ENCODE measurements around the gene ARHGEF17.
"Not testable (repeated sequence)": the region's sequence is repeated elsewhere in the genome, so short reads cannot be mapped to it uniquely, and the experiment has no call there.

Gene ARHGEF17

DNA sequence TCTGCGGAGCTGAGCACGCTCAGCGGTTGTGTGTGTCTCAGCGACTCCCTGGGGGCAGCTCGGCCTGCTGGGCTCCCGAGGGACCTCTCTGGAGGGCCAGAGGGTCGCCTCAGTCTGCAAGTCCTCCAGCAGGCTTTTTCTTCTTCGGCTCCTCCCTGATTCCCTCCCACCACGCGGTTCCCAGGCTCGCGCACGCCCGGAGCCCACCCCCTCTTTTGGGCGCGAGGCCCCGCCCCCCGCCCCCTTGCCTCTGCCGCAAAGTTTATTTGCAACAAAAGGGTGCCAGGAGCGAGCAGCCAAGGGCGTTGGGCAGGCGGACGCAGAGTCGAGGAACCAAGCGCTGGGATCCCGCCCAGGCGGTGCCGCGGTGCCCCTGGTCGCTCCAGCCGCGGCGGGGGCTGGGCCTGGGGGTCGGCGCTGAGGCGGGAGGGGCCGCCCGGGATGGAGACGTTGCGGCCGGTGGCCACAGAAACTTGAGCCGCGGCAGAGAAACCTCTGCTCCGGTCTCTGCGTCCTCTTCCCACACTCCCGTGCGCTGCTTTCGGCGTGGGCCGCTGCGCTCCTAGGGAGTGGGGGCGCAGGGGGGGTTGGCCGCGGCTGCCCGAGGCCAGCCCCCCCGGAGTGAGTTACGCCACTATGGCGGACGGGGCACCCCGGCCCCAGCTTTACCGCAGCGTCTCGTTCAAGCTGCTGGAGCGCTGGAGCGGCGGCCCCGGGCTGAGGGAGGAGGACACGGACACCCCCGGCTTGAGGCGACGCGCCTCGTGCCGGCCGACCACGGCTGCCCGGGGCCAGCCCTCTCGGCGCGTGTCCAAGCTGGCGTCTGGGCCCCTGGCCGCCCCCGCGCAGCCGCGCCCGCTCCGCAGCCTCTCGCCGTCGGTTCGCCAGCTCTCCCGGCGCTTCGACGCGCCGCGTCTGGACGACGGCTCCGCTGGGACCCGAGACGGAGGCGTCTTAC, at the start of gene ARHGEF17:
TSS of gene ARHGEF17 (plus strand) at position 274 of the 958 bp plus-strand sequence. CDS start at position 637, 363 bp downstream.
- peak; percentile 67 for DNase-seq

- no peak for DNase-seq
Observed at GRCh38 chr11:73259406-73260126, 48.5 kb upstream of the ARHGEF17 start.

DNA sequence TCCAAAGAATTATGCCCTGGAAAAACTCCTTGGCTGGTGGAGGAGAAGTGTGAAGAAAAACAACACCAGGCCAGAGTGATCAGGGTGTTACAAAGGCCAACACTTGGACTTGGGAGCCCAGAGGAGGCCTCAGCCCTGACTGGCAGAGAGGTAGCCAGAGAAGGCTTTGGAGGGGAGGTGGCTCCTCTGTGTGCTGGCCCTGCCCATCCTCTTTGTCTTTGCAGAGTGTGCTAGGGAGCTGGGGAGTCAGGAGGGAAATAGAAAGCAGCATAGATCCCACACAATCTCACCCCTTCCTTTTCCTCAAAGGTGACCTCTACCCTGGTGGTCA, 48.0 kb upstream of the ARHGEF17 start:
- no peak for DNase-seq

DNA sequence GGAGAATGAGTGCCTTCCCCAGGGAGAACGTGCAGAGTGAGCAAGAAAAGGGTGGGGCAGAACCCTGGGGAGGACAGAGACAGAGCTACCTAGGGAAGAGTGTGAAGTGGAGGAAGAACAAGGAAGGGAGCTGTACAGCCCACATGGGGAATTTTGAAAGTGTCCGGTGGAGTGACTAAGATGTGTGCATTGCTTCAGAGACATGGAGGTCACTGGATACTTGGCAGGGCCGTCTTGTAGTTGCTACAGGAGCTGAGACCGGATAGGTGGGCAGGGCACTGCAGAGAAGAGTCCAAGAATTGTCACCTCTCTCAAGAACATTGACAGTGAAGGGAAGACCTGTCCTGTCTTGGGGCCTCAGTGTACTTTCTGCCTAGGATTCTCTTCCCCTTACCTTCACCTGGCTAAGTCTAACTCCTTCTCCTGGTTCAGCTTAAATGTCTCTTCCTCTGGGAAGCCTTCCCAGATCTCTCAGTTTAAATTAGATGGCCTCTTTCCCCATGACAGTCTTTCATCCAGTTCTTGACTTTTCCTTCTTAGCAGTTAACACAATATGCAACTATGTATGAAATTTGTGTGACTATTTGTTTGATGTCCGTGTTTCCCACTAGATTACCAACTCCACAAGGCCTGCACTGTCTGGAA, 45.1 kb upstream of the ARHGEF17 start:
- no peak for DNase-seq

- DNase-seq: no peak
Observed at GRCh38 chr11:73263640-73264039, 44.4 kb upstream of the ARHGEF17 start.

GRCh38 chr11:73265278-73265810, 42.7 kb upstream of the ARHGEF17 start:
- no peak for DNase-seq

- no peak for DNase-seq
Observed at GRCh38 chr11:73265853-73266645, 42.0 kb upstream of the ARHGEF17 start.

DNA sequence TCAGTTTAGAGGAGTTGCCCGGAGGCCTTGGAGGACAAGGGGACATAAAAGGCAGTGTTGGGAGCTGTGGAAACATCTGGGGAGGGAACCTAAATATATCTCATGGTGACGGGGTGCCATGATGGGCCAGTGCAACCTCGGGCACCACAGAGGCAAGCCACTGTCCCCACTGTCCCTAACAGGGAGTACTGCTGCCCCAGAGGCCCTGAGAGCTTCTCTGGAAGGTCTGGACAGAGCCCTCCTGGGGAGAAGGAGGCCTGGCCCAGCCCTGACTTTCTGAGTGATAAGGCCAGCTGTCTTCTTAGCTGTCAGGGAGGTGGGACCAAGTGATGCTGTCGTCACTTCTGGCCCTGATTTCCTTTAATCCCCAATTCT, 41.4 kb upstream of the ARHGEF17 start:
- DNase-seq: no peak

DNA sequence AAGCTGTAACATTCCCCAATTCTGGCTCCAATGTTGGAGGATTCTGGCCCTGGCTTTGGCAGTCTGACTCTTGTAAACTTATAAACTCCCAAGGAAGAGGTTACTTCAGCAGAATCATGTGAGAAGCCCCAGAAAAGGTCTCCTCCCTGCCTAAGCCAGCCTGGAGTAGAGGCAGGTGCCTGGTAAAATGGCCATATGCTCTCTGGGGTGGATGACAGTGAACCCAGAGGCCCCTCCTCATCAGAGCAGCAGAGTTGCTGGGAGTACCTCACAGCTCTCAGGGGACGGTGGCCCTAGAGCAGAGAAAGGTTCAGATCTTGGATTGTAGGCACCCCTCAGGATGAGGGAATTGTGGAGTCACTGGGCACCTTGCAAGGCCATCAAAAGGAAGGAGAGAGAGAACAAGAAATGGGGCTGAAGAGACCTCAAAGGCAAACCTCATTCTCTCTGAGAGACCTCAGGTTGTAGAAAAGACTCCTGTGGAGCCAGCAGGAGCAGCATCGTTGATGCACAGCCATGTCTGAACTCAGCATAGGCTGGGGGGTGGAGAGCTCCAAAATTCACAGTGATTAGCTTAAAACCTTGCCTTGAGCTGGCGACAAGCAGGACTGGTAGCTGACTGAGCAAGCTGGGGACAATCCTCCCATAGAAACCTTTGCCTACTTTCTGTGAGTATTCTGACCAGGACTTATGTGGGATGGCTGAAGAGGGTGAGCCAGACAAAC, 40.8 kb upstream of the ARHGEF17 start:
- no peak for DNase-seq

DNA sequence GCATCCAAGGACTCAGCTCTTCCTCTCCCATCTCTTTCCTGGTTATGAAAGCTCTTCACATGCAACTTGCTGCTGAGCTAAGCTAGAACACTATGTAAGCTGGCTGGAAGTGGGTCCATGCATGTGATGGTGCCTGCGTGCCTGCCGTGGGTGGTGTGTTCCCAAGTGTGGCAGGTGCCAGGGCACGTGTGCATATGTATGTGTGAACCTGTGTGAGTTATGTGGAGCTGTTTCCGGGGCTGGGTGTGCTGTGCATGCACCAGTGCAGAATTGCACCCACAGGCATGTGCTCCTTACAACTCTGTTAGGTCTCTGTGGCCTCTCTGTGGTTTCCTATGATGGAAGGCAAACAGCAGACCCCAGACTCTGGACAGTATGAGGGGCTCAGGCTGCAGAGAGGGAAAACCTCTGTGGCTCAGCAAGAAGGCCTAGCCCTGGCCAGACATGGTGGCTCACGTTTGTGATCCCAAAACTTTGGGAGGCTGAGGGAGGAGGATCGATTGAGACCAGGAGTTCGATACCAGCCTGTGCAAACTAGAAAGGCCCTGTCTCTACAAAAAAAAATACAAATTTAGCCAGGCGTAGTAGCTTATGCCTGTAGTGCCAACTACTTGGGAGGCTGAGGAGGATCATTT, 40.1 kb upstream of the ARHGEF17 start:
- no peak for DNase-seq

DNA sequence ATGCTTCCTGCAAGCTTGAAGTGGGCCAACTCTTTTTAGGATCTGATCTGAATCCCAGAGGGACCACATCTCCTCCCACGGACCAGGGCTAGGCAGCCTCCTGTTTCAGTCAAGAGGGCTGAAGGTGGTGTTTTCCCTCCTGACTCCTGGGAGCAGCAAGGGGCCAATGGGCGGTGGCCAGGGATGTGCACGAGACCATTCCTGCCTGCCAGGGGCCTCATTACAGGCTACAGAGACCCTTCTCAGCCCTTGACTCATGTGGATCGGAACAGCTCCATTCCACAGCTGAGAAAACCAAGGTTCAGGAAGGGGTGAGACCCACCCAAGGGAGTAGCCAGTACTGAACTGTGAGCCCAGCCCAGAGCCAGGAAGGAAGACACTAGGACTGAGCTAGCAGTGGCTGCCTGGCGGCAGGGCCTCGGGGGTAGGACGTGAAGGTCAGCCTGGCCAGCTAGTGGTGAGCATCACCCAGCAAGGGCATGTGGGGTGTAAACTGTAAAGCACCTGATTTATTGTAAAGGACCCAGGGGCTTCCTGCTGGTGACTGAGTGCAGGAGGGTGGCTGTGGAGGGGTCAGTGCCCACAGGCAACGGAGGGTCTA, 39.3 kb upstream of the ARHGEF17 start:
- DNase-seq: no peak

- no peak for DNase-seq
Observed at GRCh38 chr11:73269459-73270015, 38.5 kb upstream of the ARHGEF17 start.

GRCh38 chr11:73270016-73270854, 37.8 kb upstream of the ARHGEF17 start:
- DNase-seq: no peak

GRCh38 chr11:73270855-73271477, 37.1 kb upstream of the ARHGEF17 start:
- DNase-seq: no peak

GRCh38 chr11:73271478-73271865, 36.6 kb upstream of the ARHGEF17 start:
- DNase-seq: not testable (repeated sequence)

DNA sequence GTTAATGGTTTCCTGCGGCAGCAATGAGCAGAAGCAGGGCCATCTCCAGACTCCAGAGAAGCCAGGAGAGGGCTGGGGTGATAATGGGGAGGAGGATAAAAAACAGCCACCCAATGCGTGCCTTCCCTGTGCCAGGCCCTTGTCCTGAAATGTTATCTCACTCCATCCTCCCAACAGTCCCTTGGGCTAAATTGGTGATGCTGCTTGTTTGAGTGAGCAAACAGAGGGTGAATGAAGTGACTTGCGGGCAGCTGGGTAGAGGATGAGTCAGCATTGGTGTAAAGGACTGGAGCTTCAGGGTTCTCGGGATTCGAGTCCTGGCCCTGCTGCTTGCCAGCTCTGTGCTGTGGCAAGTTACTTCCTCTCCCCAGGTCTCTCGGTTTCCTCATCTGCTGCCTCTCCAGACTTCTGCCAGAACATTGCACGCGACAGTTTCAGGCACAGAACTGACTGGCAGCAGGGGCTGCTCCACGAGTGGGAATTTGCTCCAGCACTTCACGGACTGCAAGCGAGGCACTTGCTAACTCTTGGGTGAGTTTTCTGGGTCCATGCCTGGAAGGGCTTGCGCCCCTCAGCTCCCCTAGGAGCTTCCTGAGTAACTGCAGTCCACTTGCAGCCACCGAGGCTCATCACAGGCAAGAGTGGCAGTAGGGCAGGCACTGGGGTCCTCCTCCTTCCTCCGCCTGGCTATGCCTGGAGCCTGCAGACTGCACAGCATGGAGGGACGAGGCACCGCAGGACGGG, 36.0 kb upstream of the ARHGEF17 start, which contains the start of gene P2RY6:
TSS of gene P2RY6 (plus strand) at position 403 of the 744 bp plus-strand sequence. CDS start 24,181 bp downstream, outside the sequence.
- no peak for DNase-seq

DNA sequence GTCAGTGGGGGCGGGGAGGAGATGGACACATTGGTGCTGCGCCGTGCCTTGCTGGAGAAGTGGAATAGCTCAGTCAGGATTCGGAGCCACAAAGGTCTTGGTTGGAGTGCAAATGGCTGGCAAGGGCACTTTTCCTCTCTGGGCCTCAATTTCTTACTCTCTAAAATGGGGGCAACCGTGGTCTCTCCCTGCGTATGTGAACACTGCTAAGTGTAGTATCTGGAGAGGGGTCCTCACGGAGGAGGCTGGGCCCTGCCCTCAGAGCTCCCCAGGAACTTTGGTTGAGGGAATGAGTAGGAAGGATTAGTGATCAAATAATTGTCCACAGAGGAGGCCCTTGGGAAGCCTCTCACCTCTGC, 35.4 kb upstream of the ARHGEF17 start:
- no peak for DNase-seq

GRCh38 chr11:73273222-73273895, 34.7 kb upstream of the ARHGEF17 start:
- no peak for DNase-seq

All from kidney glomerular epithelial cell (primary cell).